AG04449 (cell line): ENCODE data around the gene DDX31.

Experiments
- CTCF ChIA-PET: fragments of 350-600 bp; formaldehyde crosslinking; extraction: SDS; loops from one replicate; lab custom pipeline; 2021; ENCODE audit warnings: antibody characterized with exemption; lab: Yijun Ruan, JAX
- POLR2A ChIA-PET: fragments of 400-600, 350-600 bp; formaldehyde crosslinking; extraction: SDS; loops from one replicate; lab custom pipeline; 2020; ENCODE audit warnings: antibody characterized with exemption, inconsistent platforms; lab: Yijun Ruan, JAX
- DNase-seq: peaks from one replicate; pipeline ENCODE4 v3.0.0-alpha.2; 2010; ENCODE audit warnings: low read depth, low spot score
- H3K4me3 ChIP-seq: 2 replicates; pipeline ENCODE4 v1.5.1; 2011; ENCODE audit warnings: low read depth, mild to moderate bottlenecking, control low read depth, low read length
- CTCF ChIP-seq: IDR thresholded peaks from one replicate; pipeline ENCODE4 v1.5.1; 2011; ENCODE audit warnings: mild to moderate bottlenecking, moderate library complexity, low read length, control low read depth, inconsistent platforms; ENCODE audit not compliant: insufficient read depth; ENCODE audit errors: missing control alignments

DDX31 gene

DNA sequence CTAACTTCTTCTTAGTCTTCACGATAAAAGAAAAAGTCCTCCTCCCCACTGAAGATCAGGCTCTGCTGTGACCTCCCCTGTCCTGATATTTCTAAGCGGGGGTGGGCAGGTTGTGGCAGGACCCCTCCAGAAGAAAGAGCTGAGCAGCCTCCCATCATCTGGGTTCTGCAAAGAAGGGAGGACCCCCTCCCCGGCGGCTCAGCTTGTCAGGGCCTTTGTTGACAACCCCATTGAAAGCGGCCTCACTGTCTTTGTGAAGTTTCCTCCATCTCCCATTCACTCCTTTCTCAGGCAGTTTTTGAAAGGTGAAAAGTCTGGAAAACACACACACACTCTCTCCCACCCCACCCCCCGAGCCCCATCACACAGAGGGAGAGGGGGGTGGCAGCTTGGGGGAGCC, 113.5 kb downstream of the DDX31 start:
- ChIA-PET CTCF (no interaction called here), POLR2A (no interaction called here)
- DNase-seq, result no peak
- TF ChIP-seq CTCF, result no peak
- H3K4me3 ChIP-seq, result no peak overlapping the region

DNA sequence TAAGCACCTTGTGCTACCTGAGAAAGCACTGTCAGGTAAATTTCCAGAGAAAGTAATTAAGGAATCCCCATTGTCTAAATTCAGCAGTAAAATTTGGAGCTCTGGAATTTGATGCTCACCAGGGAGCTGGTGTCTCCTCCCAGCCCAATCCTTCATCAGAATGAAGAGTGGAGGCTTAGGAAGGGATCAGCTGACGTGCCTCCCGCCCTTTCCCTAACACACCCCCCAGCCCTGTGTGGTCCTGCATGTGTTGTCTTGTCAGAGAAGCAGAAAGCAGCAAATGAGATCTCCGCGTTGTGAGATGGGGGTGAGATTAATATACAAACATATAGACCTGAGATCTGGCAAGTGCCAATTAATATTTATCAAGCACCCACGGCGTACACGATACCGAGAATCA, 114.3 kb downstream of the DDX31 start:
- POLR2A ChIA-PET, result no interaction called here
- CTCF ChIA-PET, result interaction anchor here (0.9 kb wide), 1 partner anchor 20 kb away, joined by 3 read pairs; no protein-coding TSS in a partner anchor
- no peak for DNase-seq
- TF ChIP-seq CTCF, result no peak
- no peak overlapping the region for H3K4me3 ChIP-seq

DNA sequence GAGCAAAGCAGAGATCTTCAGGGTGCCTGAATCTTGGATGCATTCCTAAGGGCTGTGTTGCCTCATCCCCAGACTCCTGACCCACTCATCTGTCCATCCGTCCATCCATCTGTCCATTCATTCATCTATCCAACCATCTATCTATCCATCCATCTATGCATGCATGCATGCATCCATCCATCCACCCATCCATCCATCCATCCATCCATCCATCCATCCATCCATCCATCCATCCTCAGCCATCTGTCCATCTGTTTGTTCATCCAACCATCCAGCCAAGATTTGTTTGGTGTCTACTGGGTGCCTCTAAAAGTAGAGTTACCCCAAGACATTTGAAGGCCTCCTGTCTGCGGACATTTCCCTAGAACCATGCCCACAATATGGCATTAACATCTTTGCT, 115.0 kb downstream of the DDX31 start:
- ChIA-PET POLR2A (no interaction called here), CTCF (no interaction called here)
- no peak overlapping the region for H3K4me3 ChIP-seq
- no peak for DNase-seq
- no peak for TF ChIP-seq CTCF

DNA sequence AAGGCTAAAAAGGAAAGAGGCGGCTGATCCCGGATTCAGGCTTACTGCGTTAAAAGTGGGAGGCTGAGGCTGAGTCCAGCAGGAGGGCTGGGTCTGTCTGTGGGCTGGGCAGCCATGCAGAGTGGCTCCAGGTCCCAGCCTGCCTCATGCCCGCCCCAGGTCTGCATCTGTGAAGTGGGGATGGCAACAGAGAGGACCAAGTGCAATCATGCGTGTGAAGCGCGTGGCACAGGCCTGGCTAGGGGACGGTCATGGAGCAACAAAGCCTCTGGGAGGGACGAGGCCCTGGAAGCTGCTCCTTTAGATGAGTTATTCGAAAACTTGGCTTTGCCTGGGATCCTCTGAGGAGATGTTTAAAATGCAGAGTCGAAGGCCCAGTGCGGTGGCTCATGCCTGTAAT, 117.7 kb downstream of the DDX31 start:
- no peak for TF ChIP-seq CTCF
- POLR2A ChIA-PET, result no interaction called here
- CTCF ChIA-PET, result no interaction called here

GRCh38 chr9:132551556-132551955, 118.2 kb downstream of the DDX31 start:
- CTCF ChIA-PET, result no interaction called here
- H3K4me3 ChIP-seq, result no peak overlapping the region
- POLR2A ChIA-PET, result no interaction called here
- DNase-seq, result no peak
- no peak for TF ChIP-seq CTCF

More for the DNA sequence above, 117.7 kb downstream of the DDX31 start:
- DNase-seq, result no peak
- no peak overlapping the region for H3K4me3 ChIP-seq

- ChIA-PET POLR2A (interaction anchor here (0.6 kb wide), 1 partner anchor 17 kb away, joined by 4 read pairs; no protein-coding TSS in a partner anchor), CTCF (interaction anchor here (1.6 kb wide), 1 partner anchor 42 kb away, joined by 4 read pairs; no protein-coding TSS in a partner anchor)
Observed at GRCh38 chr9:132548751-132549640, 120.8 kb downstream of the DDX31 start.

More at GRCh38 chr9:132548751-132549640, 120.8 kb downstream of the DDX31 start:
- DNase-seq, result no peak
- no peak overlapping the region for H3K4me3 ChIP-seq
- TF ChIP-seq CTCF, result no peak
